BJ (cell line): Measurements from ENCODE around the gene BCAR1. TPM values are rescaled to one million over a fixed set of nuclear protein-coding genes. Genes with fewer than 3 reads are reported as not detected.
"Not testable (repeated sequence)": the region's sequence is repeated elsewhere in the genome, so short reads cannot be mapped to it uniquely, and the experiment has no call there.

Experiments used
- CTCF ChIA-PET: fragments of 350-600 bp; formaldehyde crosslinking; extraction: SDS; loops from one replicate; lab custom pipeline; 2021; ENCODE audit warnings: antibody characterized with exemption, inconsistent platforms; lab: Yijun Ruan, JAX
- POLR2A ChIA-PET: fragments of 300-600 bp; sonication (Branson Sonifier 250); formaldehyde crosslinking; extraction: SDS; loops from one replicate; lab custom pipeline; 2021; ENCODE audit warnings: antibody characterized with exemption; lab: Charles Lee
- DNase-seq: peaks from one replicate; pipeline ENCODE4 v3.0.0-alpha.2; 2011; ENCODE audit warnings: low read depth
- H3K27me3 ChIP-seq: 2 replicates; pipeline ENCODE4 v1.6.0; 2011; ENCODE audit warnings: low read length; ENCODE audit not compliant: control insufficient read depth, insufficient read depth
- H3K36me3 ChIP-seq: 2 replicates; pipeline ENCODE4 v1.5.1; 2011; ENCODE audit warnings: low read length; ENCODE audit not compliant: control insufficient read depth, insufficient read depth
- H3K4me3 ChIP-seq: 2 replicates; pipeline ENCODE4 v1.5.1; 2011; ENCODE audit warnings: low read depth, mild to moderate bottlenecking, control low read depth, low read length
- polyA plus RNA-seq: library from polyadenylated mRNA; depleted of rRNA; stranded (reverse); fragments of >200 nt; gene quantifications from 2 replicates; pipeline ENCODE4 v1.2.3, GENCODE V29; 2011
- TF ChIP-seq, protein P1 (sequence below): IDR thresholded peaks from 2 replicates; pipeline ENCODE4 v1.5.1; 2011; ENCODE audit warnings: low read depth, mild to moderate bottlenecking, control low read depth, inconsistent platforms, low read length, moderate library complexity; ENCODE audit not compliant: insufficient read depth

Gene BCAR1
- polyA plus RNA-seq, 1 experiment, result 57.3 TPM

DNA sequence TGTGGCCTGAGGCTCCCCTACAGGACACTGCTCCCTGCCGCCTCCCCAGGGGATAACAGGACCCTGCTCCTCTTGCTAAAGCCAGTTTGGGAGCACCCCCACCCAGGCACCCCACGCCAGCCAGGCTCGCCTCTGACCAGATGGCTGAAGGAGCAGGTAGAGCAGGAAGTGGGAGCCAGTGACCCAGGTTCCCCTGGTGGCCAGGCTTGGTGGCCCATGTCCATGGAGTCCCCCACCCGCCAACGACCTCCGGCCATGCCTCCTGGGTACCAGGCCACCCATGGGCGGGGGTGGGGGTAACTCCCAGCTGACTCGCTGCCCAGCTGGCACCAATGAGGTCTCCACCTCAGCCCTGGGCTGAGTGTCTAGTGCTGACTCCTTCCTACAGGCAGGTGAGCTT, 10.0 kb downstream of the BCAR1 start:
- no peak for DNase-seq
- TF ChIP-seq, protein P1, sequence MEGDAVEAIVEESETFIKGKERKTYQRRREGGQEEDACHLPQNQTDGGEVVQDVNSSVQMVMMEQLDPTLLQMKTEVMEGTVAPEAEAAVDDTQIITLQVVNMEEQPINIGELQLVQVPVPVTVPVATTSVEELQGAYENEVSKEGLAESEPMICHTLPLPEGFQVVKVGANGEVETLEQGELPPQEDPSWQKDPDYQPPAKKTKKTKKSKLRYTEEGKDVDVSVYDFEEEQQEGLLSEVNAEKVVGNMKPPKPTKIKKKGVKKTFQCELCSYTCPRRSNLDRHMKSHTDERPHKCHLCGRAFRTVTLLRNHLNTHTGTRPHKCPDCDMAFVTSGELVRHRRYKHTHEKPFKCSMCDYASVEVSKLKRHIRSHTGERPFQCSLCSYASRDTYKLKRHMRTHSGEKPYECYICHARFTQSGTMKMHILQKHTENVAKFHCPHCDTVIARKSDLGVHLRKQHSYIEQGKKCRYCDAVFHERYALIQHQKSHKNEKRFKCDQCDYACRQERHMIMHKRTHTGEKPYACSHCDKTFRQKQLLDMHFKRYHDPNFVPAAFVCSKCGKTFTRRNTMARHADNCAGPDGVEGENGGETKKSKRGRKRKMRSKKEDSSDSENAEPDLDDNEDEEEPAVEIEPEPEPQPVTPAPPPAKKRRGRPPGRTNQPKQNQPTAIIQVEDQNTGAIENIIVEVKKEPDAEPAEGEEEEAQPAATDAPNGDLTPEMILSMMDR, result no peak
- Histone ChIP-seq H3K27me3 (no peaks in the 10 kb centered on the region), H3K4me3 (no peak overlapping the region), H3K36me3 (peaks cover 50% of the 10 kb centered on the region)
- CTCF ChIA-PET, result no interaction called here
- POLR2A ChIA-PET, result no interaction called here

GRCh38 chr16:75240633-75241032, 10.8 kb downstream of the BCAR1 start:
- H3K27me3 ChIP-seq, POLR2A ChIA-PET, DNase-seq, CTCF ChIA-PET, H3K4me3 ChIP-seq: not testable (repeated sequence)
- peaks cover 57% of the 10 kb centered on the region for H3K36me3 ChIP-seq

GRCh38 chr16:75239542-75240122, 11.8 kb downstream of the BCAR1 start:
- Histone ChIP-seq H3K36me3 (peaks cover 66% of the 10 kb centered on the region), H3K4me3 (no peak overlapping the region), H3K27me3 (no peaks in the 10 kb centered on the region)
- ChIA-PET CTCF (interaction anchor here (1.1 to 1.2 kb wide), 2 partner anchors 8 to 41 kb away, joined by 4 read pairs; no protein-coding TSS in a partner anchor), POLR2A (no interaction called here)
- TF ChIP-seq, protein P1, result no peak
- DNase-seq, result no peak

- TF ChIP-seq, protein P1, result peak; percentile 40; the same call in 1 of the 2 replicates
- ChIA-PET CTCF (interaction anchor here (1.1 to 1.2 kb wide), 2 partner anchors 9 to 40 kb away, joined by 4 read pairs; no protein-coding TSS in a partner anchor), POLR2A (interaction anchor here (0.6 kb wide), 1 partner anchor 87 kb away, joined by 3 read pairs; no protein-coding TSS in a partner anchor)
- H3K4me3 ChIP-seq, result no peak overlapping the region
- H3K36me3 ChIP-seq, result peaks cover 70% of the 10 kb centered on the region
- no peaks in the 10 kb centered on the region for H3K27me3 ChIP-seq
- DNase-seq, result no peak
Observed at GRCh38 chr16:75238853-75239541, 12.4 kb downstream of the BCAR1 start.

- TF ChIP-seq, protein P1, result no peak
- Histone ChIP-seq H3K4me3 (peak overlapping the region; percentile 14; the same call in 1 of the 2 replicates), H3K36me3 (peaks cover 76% of the 10 kb centered on the region), H3K27me3 (no peaks in the 10 kb centered on the region)
- no peak for DNase-seq
- ChIA-PET CTCF (interaction anchor here (0.8 to 1.2 kb wide), 5 partner anchors 10 to 151 kb away, joined by 3 to 4 read pairs (median 3); no protein-coding TSS in a partner anchor), POLR2A (interaction anchor here (0.6 kb wide), 1 partner anchor 88 kb away, joined by 3 read pairs; no protein-coding TSS in a partner anchor)
Observed at GRCh38 chr16:75238132-75238852, 13.1 kb downstream of the BCAR1 start.
